Tongue (tissue), 2 donors: ENCODE results near the gene CUX1. TPM values are rescaled to one million over a fixed set of nuclear protein-coding genes. Genes with fewer than 3 reads are reported as not detected.
"Not testable (repeated sequence)": the region's sequence is repeated elsewhere in the genome, so short reads cannot be mapped to it uniquely, and the experiment has no call there.

ENCODE experiments used
- DNase-seq: peaks from one replicate; pipeline ENCODE4 v3.0.0-alpha.2; 2015
- total RNA-seq: library from RNA; depleted of rRNA; stranded (reverse); fragments of >200 nt; gene quantifications from one replicate; pipeline ENCODE4 v1.2.3, GENCODE V29; 2014

The CUX1 gene
- total RNA-seq, 1 donor from 2014 or later, result 123 TPM

DNA sequence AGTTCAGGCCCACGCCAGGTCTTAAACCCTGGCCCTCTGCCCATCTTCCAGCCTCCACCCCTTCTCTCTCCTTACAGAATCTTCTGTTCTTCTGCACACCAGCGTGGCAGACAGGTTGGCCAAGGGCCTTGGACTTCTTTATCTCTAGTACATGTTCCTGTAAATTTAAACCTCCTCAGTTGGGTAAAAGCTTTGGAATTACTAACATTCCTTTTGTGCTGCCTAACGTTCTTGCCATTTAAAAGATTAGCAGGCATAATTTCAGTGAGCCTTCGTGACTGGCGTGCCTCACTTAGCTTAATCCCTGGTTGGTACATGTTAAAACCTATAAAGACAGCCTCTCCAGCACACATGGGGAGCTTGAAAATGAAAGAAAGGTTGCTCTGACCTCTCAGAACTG is 192.2 kb downstream of the CUX1 start:
- peak; percentile 21 for DNase-seq

DNA sequence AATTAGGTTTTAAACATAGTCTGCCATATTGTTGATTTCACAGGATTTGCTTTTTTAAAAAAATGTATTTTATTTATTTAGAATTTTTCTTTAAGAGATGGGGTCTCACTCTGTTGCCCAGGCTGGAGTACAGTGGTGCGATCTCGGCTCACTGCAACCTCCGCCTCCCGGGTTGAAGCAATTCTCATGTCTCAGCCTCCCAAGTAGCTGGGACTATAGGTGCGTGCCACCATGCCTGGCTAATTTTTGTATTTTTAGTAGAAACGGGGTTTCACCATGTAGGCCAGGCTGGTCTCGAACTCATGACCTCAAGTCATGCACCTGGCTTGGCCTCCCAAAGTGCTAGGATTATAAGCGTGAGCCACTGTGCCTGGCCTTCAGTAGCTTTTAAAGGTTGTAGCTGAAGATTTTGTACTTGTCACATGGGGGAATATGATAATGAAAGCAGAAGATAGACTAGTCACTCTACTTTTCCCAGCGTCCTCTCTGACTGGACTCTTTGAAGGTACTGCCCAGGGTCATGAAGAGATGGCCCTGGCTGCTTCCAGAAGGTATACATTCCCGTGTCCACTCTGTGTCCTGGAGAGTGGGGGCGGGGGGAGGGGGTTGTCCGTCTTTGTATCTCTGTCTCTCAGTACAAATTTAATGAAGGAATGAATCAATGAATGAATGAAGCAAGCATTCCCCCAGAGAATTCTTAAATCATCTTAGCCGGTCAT is 194.8 kb downstream of the CUX1 start:
- not testable (repeated sequence) for DNase-seq

- no peak for DNase-seq
Measured at GRCh38 chr7:102012941-102013461, 195.6 kb downstream of the CUX1 start.

DNA sequence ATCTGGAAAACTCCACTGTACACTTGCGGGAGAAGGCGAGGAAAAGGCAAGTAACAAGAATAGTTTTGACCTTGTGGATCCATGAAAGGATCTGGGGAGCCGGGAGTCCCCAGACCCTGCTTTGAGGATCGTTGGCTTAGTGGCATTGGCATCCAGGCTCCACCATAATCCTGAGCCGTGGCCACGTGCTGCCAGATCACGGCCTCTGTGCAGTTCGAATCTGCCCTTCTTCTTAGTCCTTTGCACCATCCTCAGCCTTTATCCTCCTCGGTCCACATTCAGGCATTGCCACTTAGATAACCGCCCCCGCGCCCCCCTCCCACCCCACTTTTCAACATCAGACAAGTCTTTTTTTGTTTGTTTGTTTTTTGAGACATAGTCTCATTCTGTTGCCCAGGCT is 201.4 kb downstream of the CUX1 start:
- DNase-seq, result no peak

DNA sequence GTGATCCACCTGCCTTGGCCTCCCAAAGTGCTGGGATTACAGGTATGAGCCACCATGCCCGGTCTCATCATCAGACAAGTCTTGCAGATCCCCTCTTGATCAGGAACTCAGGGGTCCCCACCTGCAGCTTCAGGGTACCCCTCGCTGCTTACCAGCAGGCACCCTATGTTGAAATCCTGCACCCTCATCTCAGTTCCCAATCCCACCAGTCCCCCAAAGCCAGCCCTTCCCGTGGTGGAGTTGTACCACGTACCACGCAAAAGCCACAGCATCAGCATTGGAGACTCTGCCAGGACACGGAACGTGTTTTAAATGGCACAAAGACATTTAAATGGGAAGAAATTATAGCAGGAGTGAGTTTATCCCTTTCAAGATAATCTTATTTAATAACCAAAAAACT is 202.0 kb downstream of the CUX1 start:
- no peak for DNase-seq

- DNase-seq, result no peak
Measured at GRCh38 chr7:102021841-102022618, 204.6 kb downstream of the CUX1 start.

DNA sequence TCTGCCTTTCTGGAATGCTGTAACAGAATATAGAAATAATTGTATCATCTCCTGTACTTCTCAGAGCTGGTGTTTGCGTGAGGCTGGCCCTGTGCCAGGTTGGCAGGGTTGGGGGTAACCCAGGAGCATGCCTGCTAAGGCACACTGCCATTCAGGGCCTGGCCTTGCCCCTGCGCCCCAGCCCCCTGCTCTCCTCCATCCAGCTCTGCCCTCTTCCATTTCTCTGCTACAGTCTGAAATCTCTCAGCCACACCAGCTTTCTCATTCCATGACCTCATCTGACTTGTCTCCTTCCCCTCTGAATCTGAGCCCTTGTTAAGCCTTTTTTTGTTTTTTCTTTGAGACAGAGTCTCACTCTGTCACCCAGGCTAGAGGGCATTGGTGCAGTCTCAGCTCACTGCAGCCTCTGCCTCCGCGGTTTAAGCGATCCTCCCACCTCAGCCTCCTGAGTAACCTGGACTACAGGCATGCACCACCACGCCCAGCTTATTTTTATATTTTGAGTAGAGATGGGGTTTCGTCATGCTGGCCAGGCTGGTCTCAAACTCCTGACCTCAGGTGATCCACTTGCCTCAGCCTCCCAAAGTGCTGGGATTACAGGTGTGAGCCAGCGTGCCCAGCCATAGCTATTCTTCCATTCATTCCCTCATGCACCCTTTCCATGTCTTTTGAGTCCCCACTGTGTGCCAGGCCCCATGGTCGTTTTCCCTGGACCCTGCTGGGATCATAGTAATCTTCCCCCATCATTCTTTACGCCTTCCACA is 206.8 kb downstream of the CUX1 start:
- DNase-seq, result no peak

DNA sequence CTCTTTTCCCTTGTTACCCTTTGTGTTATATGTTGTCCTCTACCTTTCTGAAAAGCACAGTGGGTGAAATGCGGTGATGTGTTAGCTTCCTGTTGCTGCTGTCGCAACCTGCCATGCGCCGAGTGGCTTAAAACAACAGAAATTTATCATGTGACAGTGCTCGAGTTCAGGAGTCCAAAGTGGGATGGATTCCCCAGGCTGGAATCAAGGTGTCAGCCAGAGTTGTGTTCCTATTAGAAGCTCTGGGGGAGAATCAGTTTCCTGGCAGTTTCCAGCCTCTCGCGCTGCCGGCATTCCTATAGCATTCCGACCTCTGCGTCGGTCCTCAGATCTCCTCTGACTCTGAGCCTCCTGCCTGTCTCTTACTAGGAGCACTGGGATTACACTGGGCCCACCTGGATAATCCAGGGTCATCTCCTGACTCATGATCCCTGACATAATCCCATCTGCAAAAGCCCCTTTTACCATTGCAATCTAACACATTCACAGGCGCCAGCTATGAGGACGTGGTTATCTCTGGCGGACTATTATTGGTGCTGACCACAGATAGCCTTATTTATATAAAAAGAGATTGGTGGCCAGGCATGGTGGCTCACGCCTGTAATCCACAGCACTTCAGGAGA is 207.5 kb downstream of the CUX1 start:
- no peak for DNase-seq

- DNase-seq, result not testable (repeated sequence)
Measured at GRCh38 chr7:102025777-102026176, 208.4 kb downstream of the CUX1 start.

DNA sequence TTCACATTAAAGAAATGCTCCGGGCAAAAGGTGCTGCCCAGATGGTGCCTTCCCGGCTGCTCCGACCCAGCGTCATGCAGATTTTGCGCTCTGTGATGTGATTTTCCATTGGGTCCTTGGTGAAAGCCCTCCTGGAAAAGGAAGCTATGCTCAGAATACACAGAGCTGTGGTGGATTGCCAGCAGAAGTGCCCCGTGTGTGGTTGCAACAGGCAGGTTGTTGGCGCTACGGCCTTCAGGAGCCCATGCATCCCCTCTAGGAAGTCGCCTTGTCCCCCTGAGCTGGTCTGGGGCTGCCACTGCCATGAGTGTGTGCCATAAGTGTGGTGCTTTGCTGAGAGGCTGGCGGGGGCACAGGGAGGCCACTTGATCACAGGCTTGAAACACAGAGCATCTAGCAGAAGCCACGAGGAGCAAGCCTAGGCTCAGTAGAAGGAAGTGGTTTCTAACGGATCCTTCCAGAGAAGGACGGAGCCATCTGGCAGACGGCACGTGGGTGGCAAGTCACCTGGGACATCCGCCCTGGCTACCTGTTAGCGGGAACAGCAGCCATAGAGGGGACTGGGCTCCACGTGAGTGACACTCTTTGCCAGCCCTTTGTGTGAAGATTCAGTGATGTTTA is 210.9 kb downstream of the CUX1 start:
- no peak for DNase-seq

GRCh38 chr7:102029616-102030015 is 212.2 kb downstream of the CUX1 start:
- no peak for DNase-seq

DNA sequence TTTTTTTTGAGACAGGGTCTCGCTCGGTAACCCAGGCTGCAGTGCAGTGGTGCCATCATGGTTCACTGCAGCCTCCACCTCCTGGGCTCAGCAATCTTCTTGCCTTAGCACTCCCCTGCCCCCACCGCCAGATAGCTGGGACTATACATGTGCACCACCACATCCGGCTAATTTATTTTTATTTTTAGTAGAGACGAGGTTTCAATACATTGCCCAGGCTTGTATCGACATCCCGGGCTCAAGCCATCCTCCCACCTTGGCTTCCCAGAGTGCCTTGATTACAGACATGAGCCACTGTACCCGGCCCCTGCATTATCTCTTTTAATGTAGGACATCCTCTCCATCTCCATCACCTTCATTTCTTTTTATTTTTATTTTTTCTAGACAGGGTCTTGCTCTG is 213.3 kb downstream of the CUX1 start:
- no peak for DNase-seq

DNA sequence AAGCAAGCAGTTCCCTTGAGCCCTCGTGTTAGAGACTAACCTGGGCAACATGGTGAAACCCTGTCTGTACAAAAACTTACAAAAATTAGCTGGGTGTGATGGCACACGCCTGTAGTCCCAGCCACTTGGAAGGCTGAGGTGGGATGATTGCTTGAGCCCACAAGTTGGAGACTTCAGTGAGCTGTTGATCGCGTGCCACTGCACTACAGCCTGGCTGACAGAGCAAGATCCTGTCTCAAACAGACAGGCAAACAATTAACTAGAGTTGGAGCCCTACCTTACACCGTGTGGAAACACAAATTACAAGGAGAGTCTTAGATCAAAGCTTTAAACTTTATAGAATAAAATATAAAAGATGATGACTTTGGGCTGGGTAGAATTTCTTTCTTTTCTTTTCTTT is 219.5 kb downstream of the CUX1 start:
- no peak for DNase-seq

- DNase-seq, result no peak
Measured at GRCh38 chr7:102039706-102040105, 222.3 kb downstream of the CUX1 start.

GRCh38 chr7:102040569-102040968 is 223.1 kb downstream of the CUX1 start:
- no peak for DNase-seq

DNA sequence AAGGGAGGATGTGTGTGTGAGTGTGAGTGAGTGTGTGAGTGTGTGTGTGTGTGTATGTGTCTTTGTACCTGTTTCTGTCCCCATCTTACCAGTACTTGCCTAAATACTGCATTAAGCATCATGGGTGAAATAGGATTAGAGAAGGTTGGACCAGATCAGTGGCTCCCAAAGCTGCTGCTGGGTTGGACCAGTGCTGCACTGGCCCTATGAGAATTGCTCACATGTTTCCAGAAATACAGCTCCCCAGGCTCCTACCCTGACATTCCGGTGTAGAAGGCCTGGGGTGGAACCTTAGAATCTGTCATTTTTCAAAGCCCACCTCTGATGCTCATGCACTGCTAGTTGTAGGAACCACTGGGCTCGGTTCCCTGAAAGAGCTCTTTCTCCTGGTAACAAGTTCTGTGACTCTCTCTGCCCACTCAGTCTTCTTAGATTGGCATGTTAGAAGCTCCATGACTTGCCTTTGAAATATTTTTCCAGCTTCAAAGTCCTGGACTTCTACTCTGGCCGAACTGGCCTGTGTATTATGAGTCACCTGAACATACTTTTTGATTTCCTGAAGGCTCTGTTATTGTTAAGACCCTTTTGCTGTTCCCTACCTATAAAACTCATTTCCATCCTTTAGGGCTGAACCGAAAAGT is 224.7 kb downstream of the CUX1 start:
- DNase-seq, result no peak

GRCh38 chr7:102042796-102043195 is 225.4 kb downstream of the CUX1 start:
- DNase-seq, result not testable (repeated sequence)

GRCh38 chr7:102044641-102044983 is 227.2 kb downstream of the CUX1 start:
- DNase-seq, result no peak

- DNase-seq, result peak; percentile 86
Measured at GRCh38 chr7:102044984-102045673, 227.7 kb downstream of the CUX1 start.

GRCh38 chr7:102045681-102046372 is 228.4 kb downstream of the CUX1 start:
- DNase-seq, result peak; percentile 41
